Mesendoderm (in vitro differentiated cells): ENCODE measurements around the gene SEL1L.
A peak's percentile ranks its signal among the peaks of the same experiment; 100 is the strongest.

ENCODE experiments used
- DNase-seq: peaks from one replicate; pipeline ENCODE4 v3.0.0; 2013
- H2AK5ac ChIP-seq: 2 replicates; pipeline ENCODE4 v1.6.1; 2013; ENCODE audit warnings: low read length, inconsistent platforms
- H2BK120ac ChIP-seq: 2 replicates; pipeline ENCODE4 v1.6.1; 2013; ENCODE audit warnings: low read depth, mild to moderate bottlenecking, low read length, moderate library complexity, mixed read lengths
- H2BK15ac ChIP-seq: replicated peaks from 2 replicates; pipeline ENCODE4 v1.6.1; 2013; ENCODE audit warnings: low read depth, mild to moderate bottlenecking, moderate library complexity
- H2BK5ac ChIP-seq: 2 replicates; pipeline ENCODE4 v1.6.1; 2013; ENCODE audit warnings: low read length, inconsistent platforms
- H3K18ac ChIP-seq: 2 replicates; pipeline ENCODE4 v1.6.1; 2013; ENCODE audit warnings: mild to moderate bottlenecking, low read length, mixed read lengths
- H3K23ac ChIP-seq: one replicate; pipeline ENCODE4 v1.6.1; 2013; ENCODE audit warnings: low read length
- H3K27ac ChIP-seq: 2 replicates; pipeline ENCODE4 v1.5.1; 2013; ENCODE audit warnings: low read depth, mild to moderate bottlenecking, inconsistent platforms, low read length, moderate library complexity
- H3K27me3 ChIP-seq: 2 replicates; pipeline ENCODE4 v1.6.1; 2013; ENCODE audit warnings: low read length, control low read depth, mild to moderate bottlenecking, inconsistent platforms; ENCODE audit not compliant: insufficient read depth, poor library complexity
- H3K36me3 ChIP-seq: 2 replicates; pipeline ENCODE4 v1.6.1; 2013; ENCODE audit warnings: low read length, inconsistent platforms; ENCODE audit not compliant: control insufficient read depth, insufficient read depth
- H3K4ac ChIP-seq: one replicate; pipeline ENCODE4 v1.6.1; 2013; ENCODE audit warnings: low read depth, mild to moderate bottlenecking, low read length, moderate library complexity
- H3K4me1 ChIP-seq: 2 replicates; pipeline ENCODE4 v1.6.1; 2013; ENCODE audit warnings: low read depth, low read length, inconsistent platforms; ENCODE audit not compliant: control insufficient read depth
- H3K4me2 ChIP-seq: 2 replicates; pipeline ENCODE4 v1.6.1; 2013; ENCODE audit warnings: low read length
- H3K4me3 ChIP-seq: 2 replicates; pipeline ENCODE4 v1.5.1; 2013; ENCODE audit warnings: mild to moderate bottlenecking, low read length
- H3K56ac ChIP-seq: one replicate; pipeline ENCODE4 v1.6.1; 2013; ENCODE audit warnings: low read length
- H3K79me1 ChIP-seq: 2 replicates; pipeline ENCODE4 v1.6.1; 2013; ENCODE audit warnings: low read length, inconsistent platforms
- H3K79me2 ChIP-seq: 2 replicates; pipeline ENCODE4 v1.6.1; 2013; ENCODE audit warnings: mild to moderate bottlenecking, low read length; ENCODE audit not compliant: control insufficient read depth, insufficient read depth
- H3K9ac ChIP-seq: 2 replicates; pipeline ENCODE4 v1.6.1; 2013; ENCODE audit warnings: low read length, inconsistent platforms
- H4K5ac ChIP-seq: one replicate; pipeline ENCODE4 v1.6.1; 2013; ENCODE audit warnings: low read length
- H4K8ac ChIP-seq: one replicate; pipeline ENCODE4 v1.6.1; 2013; ENCODE audit warnings: low read depth, mild to moderate bottlenecking, control low read depth, low read length, moderate library complexity
- WGBS: extraction: QIAGEN DNeasy Blood & Tissue Kit; methylation state at CpG from one replicate; pipeline ENCODE4 v1.1.7; 2013; ENCODE audit warnings: low lambda C conversion rate, missing lambda C conversion rate; ENCODE audit not compliant: insufficient coverage; ENCODE audit errors: extremely low coverage; 5-methylcytosine and 5-hydroxymethylcytosine counted together

The SEL1L gene

DNA sequence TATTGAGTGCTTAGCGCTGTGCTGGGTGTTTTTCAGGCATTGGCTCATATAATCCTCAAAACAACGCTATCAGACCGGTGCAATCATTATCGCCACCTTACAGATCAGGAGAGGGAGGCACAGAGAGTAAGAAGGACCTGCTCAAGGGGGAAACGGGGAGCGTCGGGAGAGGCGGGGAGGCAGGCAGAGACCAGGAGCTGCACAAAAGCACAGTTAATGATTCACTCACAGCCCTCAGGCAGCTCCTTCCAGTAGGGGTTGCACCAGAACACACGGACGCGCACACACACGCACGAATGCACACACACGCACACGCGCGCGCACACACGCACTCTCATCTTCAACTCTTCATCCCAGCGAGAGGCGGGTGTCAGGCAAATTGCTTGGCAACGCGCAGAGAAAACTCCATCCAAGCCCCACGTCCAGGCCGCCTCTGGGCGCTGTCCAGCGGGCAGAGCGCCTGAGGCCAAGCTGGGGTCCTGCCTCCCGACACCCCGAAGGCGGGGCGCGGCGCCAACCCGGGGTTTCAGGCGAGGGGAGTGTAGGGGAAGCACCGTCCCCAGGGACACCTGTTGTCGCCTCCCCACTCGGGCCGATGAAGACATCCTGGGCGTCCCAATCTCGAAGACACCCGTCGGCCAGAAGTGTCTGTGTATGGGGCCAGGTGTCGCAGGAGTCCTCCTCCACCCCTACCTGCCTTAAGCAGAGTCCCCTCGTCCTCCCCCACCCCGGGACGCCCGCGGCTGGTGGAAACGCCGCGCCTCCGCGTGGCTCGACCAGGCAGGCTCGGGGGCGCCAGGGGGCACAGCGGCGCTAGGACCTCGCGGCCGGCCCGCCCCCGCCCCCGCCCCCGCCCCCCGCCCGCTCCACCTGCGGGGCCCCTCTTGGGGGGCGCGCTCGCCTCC is 98.0 kb downstream of the SEL1L start:
- peaks cover 13% of the 10 kb centered on the region for H3K79me2 ChIP-seq
- peaks cover 1% of the 10 kb centered on the region for H3K79me1 ChIP-seq
- H4K5ac ChIP-seq = no peak overlapping the region
- H3K36me3 ChIP-seq = no peaks in the 10 kb centered on the region
- H3K27ac ChIP-seq = no peak overlapping the region
- peak; percentile 67 for DNase-seq
- H4K8ac ChIP-seq = no peak overlapping the region
- H3K4me1 ChIP-seq = peaks cover 4% of the 10 kb centered on the region
- no CpG with 5 or more reads among the region's 73 CpGs for WGBS
- H3K4me2 ChIP-seq = peak overlapping the region; percentile 58
- H3K4ac ChIP-seq = no peak overlapping the region
- H3K18ac ChIP-seq = peak overlapping the region; percentile 19
- peaks cover 3% of the 10 kb centered on the region for H3K27me3 ChIP-seq
- H3K23ac ChIP-seq = peak overlapping the region; percentile 29
- H2BK120ac ChIP-seq = no peak overlapping the region
- H3K56ac ChIP-seq = peak overlapping the region; percentile 65
- H3K4me3 ChIP-seq = peak overlapping the region; percentile 52
- H2BK5ac ChIP-seq = no peak overlapping the region
- no peak overlapping the region for H2AK5ac ChIP-seq
- H3K9ac ChIP-seq = peak overlapping the region; percentile 38
- H2BK15ac ChIP-seq = no peak overlapping the region

DNA sequence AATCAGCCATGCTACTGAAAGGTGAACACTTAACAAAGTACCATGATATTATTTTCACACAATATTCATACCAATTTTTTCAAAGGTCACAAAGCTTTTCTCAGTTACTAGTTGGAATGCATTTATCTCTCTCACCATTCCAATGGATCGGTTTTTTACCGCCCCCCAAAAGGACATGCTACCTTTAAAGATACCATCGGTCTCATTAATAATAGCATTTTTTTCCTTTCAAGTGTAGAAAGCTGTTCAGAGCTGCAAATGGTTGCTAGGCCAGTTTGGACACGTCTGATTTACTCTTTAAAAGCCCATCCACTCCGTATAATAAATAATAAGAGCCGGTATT is 98.6 kb downstream of the SEL1L start:
- peak overlapping the region; percentile 29 for H3K23ac ChIP-seq
- peak overlapping the region; percentile 35 for H3K4me3 ChIP-seq
- no peak overlapping the region for H2AK5ac ChIP-seq
- H3K9ac ChIP-seq = peak overlapping the region; percentile 38
- no peak overlapping the region for H4K8ac ChIP-seq
- H2BK5ac ChIP-seq = no peak overlapping the region
- H3K56ac ChIP-seq = peak overlapping the region; percentile 65
- H4K5ac ChIP-seq = no peak overlapping the region
- peaks cover 3% of the 10 kb centered on the region for H3K27me3 ChIP-seq
- no peak overlapping the region for H3K4ac ChIP-seq
- H2BK120ac ChIP-seq = no peak overlapping the region
- no peak for DNase-seq
- H3K4me1 ChIP-seq = peaks cover 4% of the 10 kb centered on the region
- H3K27ac ChIP-seq = no peak overlapping the region
- no peak overlapping the region for H3K18ac ChIP-seq
- peak overlapping the region; percentile 58 for H3K4me2 ChIP-seq
- H3K79me1 ChIP-seq = peaks cover 1% of the 10 kb centered on the region
- no peak overlapping the region for H2BK15ac ChIP-seq
- H3K36me3 ChIP-seq = no peaks in the 10 kb centered on the region
- peaks cover 15% of the 10 kb centered on the region for H3K79me2 ChIP-seq
- no CpG with 5 or more reads among the region's 6 CpGs for WGBS

DNA sequence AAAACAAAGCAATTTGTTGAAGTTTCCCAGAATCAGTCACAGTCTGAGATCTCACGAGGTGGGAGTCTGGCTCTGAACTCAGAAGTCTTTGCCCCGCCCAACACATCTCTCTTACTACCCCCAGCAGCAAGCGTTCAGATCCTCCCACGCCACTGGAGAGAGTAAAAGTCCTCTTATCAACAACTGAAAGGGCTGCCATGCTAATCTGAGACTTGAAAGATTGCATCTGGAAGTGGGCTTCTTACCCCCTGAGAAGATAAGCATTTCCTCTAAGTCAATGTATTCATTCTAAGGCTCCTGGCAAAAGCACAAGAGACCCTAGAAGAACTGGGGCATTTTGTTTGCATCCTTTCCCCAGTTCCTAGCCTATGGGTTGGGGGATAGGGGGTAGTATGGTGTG is 99.4 kb downstream of the SEL1L start:
- Histone ChIP-seq H3K18ac (no peak overlapping the region), H3K27me3 (peaks cover 3% of the 10 kb centered on the region), H3K56ac (no peak overlapping the region), H3K4me3 (no peak overlapping the region), H2AK5ac (no peak overlapping the region), H2BK120ac (no peak overlapping the region), H3K4ac (no peak overlapping the region), H3K4me1 (peaks cover 4% of the 10 kb centered on the region), H4K8ac (no peak overlapping the region), H3K36me3 (no peaks in the 10 kb centered on the region), H3K9ac (no peak overlapping the region), H3K23ac (no peak overlapping the region), H3K27ac (no peak overlapping the region), H3K79me1 (peaks cover 1% of the 10 kb centered on the region), H3K4me2 (peak overlapping the region; percentile 36), H2BK15ac (no peak overlapping the region), H4K5ac (no peak overlapping the region), H3K79me2 (peaks cover 15% of the 10 kb centered on the region), H2BK5ac (no peak overlapping the region)
- no CpG with 5 or more reads among the region's 4 CpGs for WGBS
- DNase-seq = peak; percentile 70

DNA sequence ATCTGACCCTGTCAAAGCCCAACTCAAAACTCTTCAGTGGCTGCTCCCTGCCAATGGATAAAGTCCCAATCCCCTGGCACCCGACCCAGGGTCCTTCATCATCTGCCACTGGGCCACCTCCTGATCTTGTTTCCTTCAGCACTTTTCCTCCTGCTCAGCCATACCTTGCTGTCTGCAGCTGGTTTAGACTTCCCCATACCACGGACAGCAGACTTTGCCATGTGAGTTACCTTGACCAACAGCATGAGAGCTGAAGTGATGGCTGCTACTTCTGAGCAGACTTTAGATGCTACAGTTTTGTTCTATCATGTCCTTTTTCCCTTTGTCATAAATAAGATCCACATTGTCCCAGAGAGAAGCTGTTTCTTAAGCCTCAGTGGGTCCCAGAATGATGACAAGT is 100.3 kb downstream of the SEL1L start:
- Histone ChIP-seq H2BK15ac (no peak overlapping the region), H3K79me1 (peaks cover 1% of the 10 kb centered on the region), H3K79me2 (peaks cover 15% of the 10 kb centered on the region), H2AK5ac (no peak overlapping the region), H3K4me1 (peaks cover 4% of the 10 kb centered on the region), H4K8ac (no peak overlapping the region), H2BK120ac (no peak overlapping the region), H3K4me3 (no peak overlapping the region), H4K5ac (no peak overlapping the region), H2BK5ac (no peak overlapping the region), H3K4me2 (no peak overlapping the region), H3K56ac (no peak overlapping the region), H3K18ac (no peak overlapping the region), H3K4ac (no peak overlapping the region), H3K9ac (no peak overlapping the region), H3K27me3 (peaks cover 3% of the 10 kb centered on the region), H3K27ac (no peak overlapping the region), H3K36me3 (no peaks in the 10 kb centered on the region), H3K23ac (no peak overlapping the region)
- WGBS = no CpG with 5 or more reads among the region's 2 CpGs
- DNase-seq = peak; percentile 65

DNA sequence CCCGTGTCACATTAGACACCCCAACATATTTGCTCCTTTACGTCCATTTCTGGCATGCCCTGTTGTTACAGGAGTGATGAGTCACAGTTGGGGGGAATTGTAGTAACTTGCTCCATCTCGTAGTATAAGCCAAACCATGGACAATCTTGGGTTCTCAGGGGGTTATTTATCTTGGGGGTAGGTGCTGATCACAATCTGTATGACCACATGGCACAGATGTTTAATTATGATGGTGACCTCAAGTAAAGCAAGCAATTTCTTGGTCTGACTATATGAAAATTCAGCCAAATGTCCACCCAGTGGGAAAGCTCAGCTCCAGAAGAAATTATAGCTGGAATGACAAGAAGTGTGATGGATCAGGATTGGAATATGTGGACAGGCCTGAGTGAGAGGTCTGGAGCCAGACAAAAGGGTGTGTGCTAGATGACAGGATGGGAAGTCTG is 101.4 kb downstream of the SEL1L start:
- Histone ChIP-seq H3K4me3 (no peak overlapping the region), H3K4me1 (peaks cover 6% of the 10 kb centered on the region), H2BK120ac (no peak overlapping the region), H3K79me1 (peaks cover 1% of the 10 kb centered on the region), H3K9ac (no peak overlapping the region), H3K23ac (no peak overlapping the region), H2AK5ac (no peak overlapping the region), H3K18ac (no peak overlapping the region), H3K79me2 (peaks cover 15% of the 10 kb centered on the region), H3K27ac (no peak overlapping the region), H3K4me2 (no peak overlapping the region), H3K36me3 (no peaks in the 10 kb centered on the region), H4K8ac (no peak overlapping the region), H2BK15ac (no peak overlapping the region), H3K27me3 (peaks cover 2% of the 10 kb centered on the region), H2BK5ac (no peak overlapping the region), H3K4ac (no peak overlapping the region), H4K5ac (no peak overlapping the region), H3K56ac (no peak overlapping the region)
- no CpG with 5 or more reads among the region's 3 CpGs for WGBS
- DNase-seq = no peak
